ENCODE measurements around the gene BAK1.
A peak's percentile ranks its signal among the peaks of the same experiment; 100 is the strongest.

BAK1 gene

GRCh38 chr6:33586108-33586640 lies 6.1 kb upstream of the BAK1 start:
- DNase-seq (no peak), ATAC-seq (replicated peaks) (peak; percentile 4 to 5)
- Mint-ChIP-seq H3K9me3 (no peaks in the 10 kb centered on the region), H3K27ac (peak overlapping the region; percentile 96), H3K27me3 (no peaks in the 10 kb centered on the region), H3K36me3 (no peaks in the 10 kb centered on the region), H3K4me3 (peak overlapping the region; percentile 68 to 84), H3K4me1 (peaks cover 41 to 52% of the 10 kb centered on the region in 2 donors)

- Mint-ChIP-seq H3K4me1 (peaks cover 35 to 47% of the 10 kb centered on the region in 2 donors), H3K27me3 (no peaks in the 10 kb centered on the region), H3K27ac (peak overlapping the region; percentile 96), H3K9me3 (no peaks in the 10 kb centered on the region), H3K4me3 (peak overlapping the region; percentile 68 to 84), H3K36me3 (no peaks in the 10 kb centered on the region)
- DNase-seq (peak; percentile 90), ATAC-seq (replicated peaks) (peak; percentile 82 to 89)
These were observed 5.5 kb upstream of the BAK1 start for GRCh38 chr6:33585403-33586107.

GRCh38 chr6:33584700-33585402 lies 4.8 kb upstream of the BAK1 start:
- peak overlapping the region; percentile 68 to 84 for H3K4me3 Mint-ChIP-seq
- no peaks in the 10 kb centered on the region for H3K27me3 Mint-ChIP-seq
- DNase-seq: no peak
- H3K27ac Mint-ChIP-seq: peak overlapping the region; percentile 96
- no peaks in the 10 kb centered on the region for H3K36me3 Mint-ChIP-seq
- no peaks in the 10 kb centered on the region for H3K9me3 Mint-ChIP-seq
- H3K4me1 Mint-ChIP-seq: peaks cover 33 to 46% of the 10 kb centered on the region in 2 donors
- ATAC-seq (replicated peaks): no peak

GRCh38 chr6:33583591-33584155 lies 3.6 kb upstream of the BAK1 start:
- ATAC-seq (replicated peaks) (no peak), DNase-seq (no peak)
- Mint-ChIP-seq H3K27me3 (no peaks in the 10 kb centered on the region), H3K9me3 (no peaks in the 10 kb centered on the region), H3K36me3 (peaks cover 6 to 10% of the 10 kb centered on the region in 2 donors), H3K27ac (peak overlapping the region; percentile 79), H3K4me3 (peak overlapping the region in 1 of 2 donors; percentile 3), H3K4me1 (peaks cover 30 to 51% of the 10 kb centered on the region in 2 donors)

GRCh38 chr6:33581186-33581585 lies 1.1 kb upstream of the BAK1 start:
- Mint-ChIP-seq H3K4me3 (no peak overlapping the region), H3K4me1 (peaks cover 38 to 64% of the 10 kb centered on the region in 2 donors), H3K36me3 (peaks cover 19 to 29% of the 10 kb centered on the region in 2 donors), H3K27me3 (no peaks in the 10 kb centered on the region), H3K9me3 (no peaks in the 10 kb centered on the region), H3K27ac (no peak overlapping the region)
- ATAC-seq (replicated peaks) (no peak), DNase-seq (no peak)

GRCh38 chr6:33578588-33579011 lies 1.5 kb downstream of the BAK1 start:
- peaks cover 19 to 41% of the 10 kb centered on the region in 2 donors for H3K4me1 Mint-ChIP-seq
- peaks cover 33 to 49% of the 10 kb centered on the region in 2 donors for H3K36me3 Mint-ChIP-seq
- H3K4me3 Mint-ChIP-seq: peak overlapping the region; percentile 80 to 95
- no peaks in the 10 kb centered on the region for H3K27me3 Mint-ChIP-seq
- ATAC-seq (replicated peaks): peak in 1 of 2 donors; percentile 2
- peak overlapping the region; percentile 93 for H3K27ac Mint-ChIP-seq
- DNase-seq: no peak
- no peaks in the 10 kb centered on the region for H3K9me3 Mint-ChIP-seq

GRCh38 chr6:33578164-33578563 lies 1.9 kb downstream of the BAK1 start:
- no peak for ATAC-seq (replicated peaks)
- no peak for DNase-seq
- H3K36me3 Mint-ChIP-seq: peaks cover 34 to 50% of the 10 kb centered on the region in 2 donors
- H3K9me3 Mint-ChIP-seq: no peaks in the 10 kb centered on the region
- peak overlapping the region; percentile 93 for H3K27ac Mint-ChIP-seq
- peak overlapping the region; percentile 80 to 95 for H3K4me3 Mint-ChIP-seq
- peaks cover 17 to 38% of the 10 kb centered on the region in 2 donors for H3K4me1 Mint-ChIP-seq
- no peaks in the 10 kb centered on the region for H3K27me3 Mint-ChIP-seq

- H3K9me3 Mint-ChIP-seq: no peaks in the 10 kb centered on the region
- H3K36me3 Mint-ChIP-seq: peaks cover 34 to 50% of the 10 kb centered on the region in 2 donors
- peak overlapping the region; percentile 80 to 95 for H3K4me3 Mint-ChIP-seq
- H3K4me1 Mint-ChIP-seq: peaks cover 17 to 38% of the 10 kb centered on the region in 2 donors
- H3K27me3 Mint-ChIP-seq: no peaks in the 10 kb centered on the region
- ATAC-seq (replicated peaks): no peak
- peak overlapping the region; percentile 93 for H3K27ac Mint-ChIP-seq
- no peak for DNase-seq
These were observed 2.4 kb downstream of the BAK1 start for GRCh38 chr6:33577718-33578117.

GRCh38 chr6:33577106-33577535 lies 3.0 kb downstream of the BAK1 start:
- no peaks in the 10 kb centered on the region for H3K27me3 Mint-ChIP-seq
- H3K4me3 Mint-ChIP-seq: peak overlapping the region; percentile 77 to 80
- peak overlapping the region; percentile 88 for H3K27ac Mint-ChIP-seq
- ATAC-seq (replicated peaks) (no peak), DNase-seq (no peak)
- H3K4me1 Mint-ChIP-seq: peaks cover 21 to 43% of the 10 kb centered on the region in 2 donors
- H3K36me3 Mint-ChIP-seq: peaks cover 35 to 54% of the 10 kb centered on the region in 2 donors
- H3K9me3 Mint-ChIP-seq: no peaks in the 10 kb centered on the region

- H3K4me1 Mint-ChIP-seq: peaks cover 26 to 47% of the 10 kb centered on the region in 2 donors
- no peak overlapping the region for H3K27ac Mint-ChIP-seq
- H3K27me3 Mint-ChIP-seq: no peaks in the 10 kb centered on the region
- peak overlapping the region in 1 of 2 donors; percentile 77 for H3K4me3 Mint-ChIP-seq
- no peak for ATAC-seq (replicated peaks)
- DNase-seq: no peak
- peaks cover 40 to 59% of the 10 kb centered on the region in 2 donors for H3K36me3 Mint-ChIP-seq
- no peaks in the 10 kb centered on the region for H3K9me3 Mint-ChIP-seq
These were observed 3.4 kb downstream of the BAK1 start for GRCh38 chr6:33576668-33577067.

GRCh38 chr6:33575211-33575610 lies 4.9 kb downstream of the BAK1 start:
- H3K27ac Mint-ChIP-seq: peak overlapping the region; percentile 59
- peaks cover 42 to 62% of the 10 kb centered on the region in 2 donors for H3K36me3 Mint-ChIP-seq
- no peaks in the 10 kb centered on the region for H3K27me3 Mint-ChIP-seq
- no peaks in the 10 kb centered on the region for H3K9me3 Mint-ChIP-seq
- H3K4me3 Mint-ChIP-seq: no peak overlapping the region
- no peak for DNase-seq
- no peak for ATAC-seq (replicated peaks)
- peaks cover 29 to 57% of the 10 kb centered on the region in 2 donors for H3K4me1 Mint-ChIP-seq

- H3K4me3 Mint-ChIP-seq: peak overlapping the region; percentile 87 to 95
- H3K9me3 Mint-ChIP-seq: no peaks in the 10 kb centered on the region
- peak overlapping the region; percentile 99 for H3K27ac Mint-ChIP-seq
- DNase-seq (no peak), ATAC-seq (replicated peaks) (no peak)
- H3K4me1 Mint-ChIP-seq: peaks cover 30 to 56% of the 10 kb centered on the region in 2 donors
- peaks cover 30 to 56% of the 10 kb centered on the region in 2 donors for H3K36me3 Mint-ChIP-seq
- H3K27me3 Mint-ChIP-seq: no peaks in the 10 kb centered on the region
These were observed 8.3 kb downstream of the BAK1 start for GRCh38 chr6:33571637-33572316.

- Mint-ChIP-seq H3K9me3 (no peaks in the 10 kb centered on the region), H3K27me3 (no peaks in the 10 kb centered on the region), H3K4me3 (peak overlapping the region; percentile 87 to 95), H3K27ac (peak overlapping the region; percentile 99), H3K36me3 (peaks cover 27 to 55% of the 10 kb centered on the region in 2 donors), H3K4me1 (peaks cover 30 to 53% of the 10 kb centered on the region in 2 donors)
- DNase-seq: peak; percentile 94
- ATAC-seq (replicated peaks): peak; percentile 91 to 93
These were observed 9.1 kb downstream of the BAK1 start for GRCh38 chr6:33570806-33571636.
